GM19455 (cell line): ENCODE results near the gene AOAH.

ENCODE experiments used
- ATAC-seq: cut with Tn5 transposase; IDR thresholded peaks from one replicate; pipeline ENCODE4 v1.9.1; 2021; ENCODE audit not compliant: unreplicated experiment

AOAH gene

DNA sequence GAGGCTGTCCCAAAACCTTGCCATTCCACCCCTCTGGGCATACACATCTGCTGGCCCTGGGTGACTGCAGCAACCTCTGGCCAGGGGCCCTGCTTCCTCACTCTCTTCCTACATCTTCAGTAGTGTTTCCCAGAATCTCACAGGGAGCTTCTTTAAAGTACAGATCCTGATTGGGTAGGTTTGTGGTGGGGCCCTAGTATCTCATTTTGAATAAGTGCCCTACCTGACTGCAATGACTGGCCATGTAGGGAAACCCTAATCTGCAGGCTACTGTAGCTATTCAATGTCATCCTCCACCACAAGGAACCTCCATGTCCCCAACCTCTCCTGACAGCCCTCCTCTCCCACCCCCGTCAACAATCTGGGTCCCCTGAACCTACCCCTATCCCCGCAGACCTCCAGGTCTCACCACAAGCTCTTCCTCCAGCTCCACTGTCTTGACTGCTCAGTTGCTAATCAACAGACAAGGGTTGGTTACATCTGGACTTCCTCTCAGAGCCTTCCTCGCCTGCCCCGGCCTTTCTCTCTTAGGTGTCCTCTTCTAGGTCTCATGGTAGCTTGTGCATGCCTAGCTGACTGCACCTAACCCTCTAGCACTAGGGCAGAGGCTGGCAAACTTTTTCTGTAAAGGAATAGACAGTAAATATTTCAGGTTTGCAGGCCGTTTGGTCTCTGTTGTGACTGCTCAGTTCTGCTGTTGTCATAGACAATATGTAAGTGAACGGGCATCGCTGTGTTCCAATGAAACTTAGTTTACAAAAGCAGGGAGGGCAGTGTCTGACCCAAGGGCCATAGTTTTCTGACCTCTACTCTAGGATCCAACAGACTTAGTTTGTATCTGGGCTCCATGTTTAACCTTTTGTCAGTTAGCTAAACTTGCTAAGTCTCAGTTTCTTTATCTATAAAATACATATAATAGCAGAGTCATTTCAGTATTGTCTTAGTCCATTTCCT, 121.1 kb downstream of the AOAH start:
- ATAC-seq: no peak

DNA sequence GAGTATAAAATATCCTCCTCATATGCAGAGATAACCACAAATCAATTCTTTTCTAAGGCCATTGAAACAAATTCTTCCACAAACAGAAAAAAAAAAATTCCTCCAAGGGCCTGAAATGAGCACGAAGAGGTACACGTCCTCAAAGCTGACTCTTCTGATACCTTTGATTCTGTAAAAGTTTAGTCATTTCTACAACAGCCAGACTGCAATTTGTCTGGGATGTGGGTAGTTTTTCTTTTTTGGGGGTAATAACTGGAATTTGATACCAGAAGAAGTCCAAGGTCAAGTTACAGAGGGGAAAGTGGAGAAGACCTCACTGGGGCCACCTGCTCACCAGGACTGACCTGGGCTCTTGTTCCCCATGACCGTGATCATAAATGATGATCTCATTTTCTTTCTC, 121.8 kb downstream of the AOAH start:
- ATAC-seq: no peak

DNA sequence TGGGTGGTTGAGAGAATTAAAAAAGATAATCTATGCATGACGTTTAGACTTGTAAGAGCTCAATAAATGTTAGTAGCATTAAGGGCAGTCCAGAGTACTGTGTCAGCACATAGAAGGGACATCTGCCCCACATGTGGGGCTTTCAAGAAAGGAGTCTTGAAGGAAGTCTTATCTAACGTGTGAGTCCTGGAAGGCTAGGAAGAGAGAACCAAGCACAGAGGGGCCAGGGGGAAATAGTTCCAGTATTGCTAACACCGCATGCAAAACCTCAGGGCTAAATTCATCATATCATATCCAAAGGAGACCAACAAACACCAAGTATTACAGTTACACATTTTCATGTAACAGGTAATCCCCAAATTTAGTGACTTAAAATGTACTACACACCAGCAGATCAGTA, 122.7 kb downstream of the AOAH start:
- no peak for ATAC-seq

DNA sequence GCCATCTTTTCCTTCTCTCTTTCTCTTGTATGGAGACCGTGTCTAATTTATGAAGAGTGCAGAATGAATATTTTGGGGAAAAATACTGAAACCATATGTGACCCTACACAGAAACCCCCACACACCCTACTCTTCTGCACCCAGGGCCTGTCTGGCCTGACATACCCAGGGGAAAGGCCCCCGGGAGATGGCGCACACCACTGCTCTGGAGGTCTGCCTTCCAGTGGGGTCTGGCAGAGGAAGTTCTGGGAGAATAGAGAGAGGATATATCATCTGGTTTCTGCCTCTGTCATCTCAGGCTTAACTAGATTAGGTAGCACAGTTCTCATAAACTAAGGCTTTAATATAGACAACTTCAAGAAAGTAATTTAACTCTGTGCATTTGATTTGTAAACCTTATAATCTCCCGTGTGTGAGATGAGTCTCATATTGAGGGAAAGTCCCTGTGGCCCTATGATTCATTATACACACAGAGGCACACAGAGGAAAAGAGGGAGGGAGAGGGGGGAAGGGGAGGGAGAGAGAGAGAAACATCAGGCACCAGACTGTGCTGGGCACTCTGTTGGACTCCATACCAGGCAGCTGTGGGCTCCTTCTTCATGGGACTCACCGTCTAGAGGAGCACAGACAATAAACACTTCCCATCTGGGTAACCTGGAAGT, 123.3 kb downstream of the AOAH start:
- no peak for ATAC-seq

DNA sequence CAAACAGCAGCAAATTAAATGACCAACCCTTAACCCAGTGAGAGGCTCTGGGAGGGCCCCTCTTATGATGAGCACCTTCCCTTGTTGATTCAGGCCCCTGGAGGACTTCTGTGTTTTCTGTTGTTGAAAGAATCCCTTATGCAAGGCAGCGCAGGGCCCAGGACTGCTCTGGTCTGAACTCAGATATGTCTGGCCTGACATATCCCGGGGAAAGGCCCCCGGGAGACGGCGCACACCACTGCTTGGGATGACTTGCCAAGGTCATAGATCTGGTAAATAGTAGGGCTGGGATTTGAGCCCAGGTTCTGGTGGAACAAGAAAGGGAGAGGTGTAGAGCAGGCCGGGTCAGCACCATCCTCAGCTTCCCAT, 124.0 kb downstream of the AOAH start:
- no peak for ATAC-seq

DNA sequence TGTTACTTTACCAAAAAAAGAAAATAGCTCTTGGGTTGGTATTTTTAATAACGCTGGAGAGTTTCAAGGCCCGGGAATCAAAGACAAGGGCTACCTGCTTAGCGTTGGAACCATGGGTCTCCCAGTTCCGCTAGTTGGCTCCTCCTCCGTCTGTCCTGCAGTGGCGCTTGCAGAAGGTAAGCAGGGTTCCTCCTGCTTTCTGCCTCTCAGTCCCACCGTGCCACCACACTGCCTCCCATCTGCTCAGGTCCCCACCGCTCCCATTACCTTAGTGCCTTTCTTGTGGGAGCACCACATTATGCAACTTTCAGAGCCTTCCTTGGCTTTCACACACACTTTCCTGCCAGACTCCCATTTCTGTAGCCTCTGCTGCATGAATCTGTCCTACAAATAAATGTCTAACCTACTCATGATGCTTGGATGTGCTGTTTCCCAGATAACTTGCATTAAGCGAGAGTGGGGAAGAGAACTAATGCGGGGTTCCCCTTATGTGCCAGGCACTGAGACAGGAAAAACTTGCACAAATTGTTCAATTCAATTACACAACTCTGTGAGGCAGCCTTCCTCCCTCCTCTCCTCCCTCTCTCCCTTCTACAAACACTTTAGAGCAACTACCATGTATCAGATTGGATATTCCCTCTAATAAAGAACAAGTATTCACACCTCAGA, 124.5 kb downstream of the AOAH start:
- ATAC-seq: no peak

DNA sequence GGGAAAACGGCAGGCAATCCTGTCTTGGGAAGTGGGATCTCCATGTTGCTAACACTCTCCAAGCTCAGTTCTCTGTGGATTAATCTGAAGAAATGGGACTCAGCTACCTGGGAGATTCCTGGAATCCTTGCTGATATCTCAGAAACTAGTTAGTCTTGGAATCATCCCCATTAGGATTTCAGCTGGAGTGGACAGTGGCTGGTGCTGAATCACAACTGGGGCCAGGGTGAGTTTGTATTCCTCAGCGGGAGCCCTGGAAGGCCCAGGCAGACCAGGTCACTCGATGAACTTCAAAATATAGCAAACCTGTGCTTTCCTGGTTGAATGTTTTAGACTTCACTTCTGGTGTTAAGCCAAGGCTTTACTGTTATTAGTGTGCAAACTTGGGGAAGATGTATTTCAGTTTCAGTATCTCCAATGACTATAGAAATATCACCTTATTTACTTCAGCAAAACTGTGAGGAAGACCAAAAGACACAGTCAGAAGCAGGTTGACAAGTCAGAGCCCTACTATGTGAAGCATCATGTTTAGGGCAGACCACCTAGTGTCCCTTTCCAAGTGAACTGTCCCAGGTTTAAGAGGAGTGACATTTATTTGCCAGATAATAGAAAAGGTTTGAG, 126.1 kb downstream of the AOAH start:
- no peak for ATAC-seq

DNA sequence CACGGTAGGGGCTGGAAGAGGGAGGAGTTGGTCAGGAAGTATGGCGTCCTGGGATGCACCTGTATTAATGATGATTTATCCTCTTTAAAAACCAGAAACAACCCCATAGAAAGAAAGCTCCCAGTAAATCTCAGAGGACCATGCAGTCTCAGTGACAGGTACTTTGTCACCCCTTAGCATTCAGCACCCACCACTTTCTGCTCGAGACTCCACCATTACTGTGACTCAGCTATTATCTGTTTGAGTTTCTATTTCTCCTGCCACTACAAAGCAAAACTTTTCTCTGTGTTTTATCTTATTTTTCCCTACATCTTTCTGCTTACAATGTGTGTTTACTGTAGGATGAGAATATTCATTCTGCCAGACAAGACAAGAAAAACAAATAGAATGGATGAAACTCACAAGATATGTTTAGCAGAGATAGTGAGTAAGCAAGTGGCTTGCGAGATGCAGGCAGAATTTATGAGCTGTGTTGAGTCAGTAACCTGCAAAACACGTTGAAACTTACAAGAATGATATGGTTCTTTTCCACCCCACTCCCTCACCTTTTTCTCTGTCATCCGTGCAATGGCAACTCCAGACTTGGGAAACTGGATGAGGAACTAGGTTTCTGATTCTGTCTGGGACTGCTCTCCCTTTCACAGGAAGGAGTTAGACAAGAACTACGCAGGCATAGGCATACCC, 127.1 kb downstream of the AOAH start:
- ATAC-seq: no peak

DNA sequence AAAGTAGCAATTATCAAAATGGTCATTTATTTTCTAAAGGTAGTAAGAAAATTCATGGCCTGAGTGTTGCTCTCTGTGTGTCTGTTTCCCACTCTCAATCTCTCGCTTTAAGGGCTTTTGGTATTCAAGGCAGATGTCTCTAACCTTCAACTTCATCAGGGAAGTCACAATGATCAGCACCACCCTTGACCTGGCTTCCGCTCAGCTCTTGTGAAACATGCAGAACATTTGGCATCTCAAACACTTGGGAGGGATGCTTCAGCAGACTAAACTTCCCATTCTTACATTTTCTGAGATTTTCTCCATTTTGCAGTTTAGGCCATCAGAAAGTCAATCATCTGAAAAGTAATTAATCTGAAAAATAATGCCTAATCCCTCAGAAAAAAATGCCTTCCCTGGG, 129.8 kb downstream of the AOAH start:
- ATAC-seq: no peak

DNA sequence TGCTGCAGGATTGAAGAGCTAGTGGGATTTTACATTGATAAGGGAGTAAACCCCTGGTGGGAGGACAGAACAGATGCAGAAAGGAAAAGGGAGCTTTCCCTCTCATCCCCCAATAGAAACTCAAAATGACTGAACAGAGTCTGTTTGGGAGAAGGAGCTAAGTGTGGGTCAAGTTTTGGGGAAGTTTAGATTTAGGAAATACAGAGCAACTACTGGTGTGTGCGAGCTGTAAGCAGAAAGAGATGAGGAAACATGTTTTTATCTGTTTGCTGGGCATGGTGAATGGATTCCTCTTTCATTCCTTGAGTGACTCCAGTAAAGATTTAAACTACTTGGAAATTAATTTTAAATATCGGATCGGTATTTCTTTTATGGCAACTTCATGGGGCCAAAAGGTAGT, 132.7 kb downstream of the AOAH start:
- no peak for ATAC-seq

DNA sequence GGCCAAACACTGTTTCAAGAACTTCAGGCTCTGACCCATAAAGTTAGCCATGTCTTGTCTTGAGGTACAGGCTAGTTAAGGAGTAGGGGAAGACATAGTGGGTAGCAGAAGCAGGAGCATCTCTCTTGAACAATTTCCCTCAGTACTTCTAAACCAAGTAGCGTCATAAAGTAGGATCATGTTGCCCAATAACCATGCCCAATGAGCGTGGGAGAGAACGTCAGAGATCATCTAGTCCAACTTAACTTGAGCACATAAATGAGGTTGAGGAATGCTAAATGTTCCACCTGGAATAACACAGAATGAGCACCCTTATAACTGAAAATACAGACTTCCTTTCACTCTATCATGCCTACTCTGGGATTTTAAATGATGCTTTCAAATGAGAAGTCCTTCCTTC, 134.9 kb downstream of the AOAH start:
- no peak for ATAC-seq

DNA sequence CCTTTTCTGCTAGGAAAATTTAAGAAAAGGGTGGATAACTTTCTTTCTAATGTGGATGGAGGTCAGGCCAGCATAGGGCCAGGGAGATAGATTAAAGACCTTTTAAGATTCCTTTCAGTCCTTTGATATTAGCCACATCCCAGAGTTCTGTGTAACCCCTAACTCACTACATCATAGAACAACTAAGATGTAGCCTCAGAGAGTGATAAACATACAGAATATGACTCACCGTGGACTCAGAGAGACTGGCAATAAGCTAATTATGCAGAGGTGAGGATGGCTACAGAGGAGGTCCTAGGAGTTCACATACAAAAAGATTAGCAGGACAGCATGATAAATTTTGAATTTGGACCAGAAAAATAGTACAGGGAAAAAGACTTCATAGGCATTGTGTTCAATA, 141.0 kb downstream of the AOAH start:
- no peak for ATAC-seq

DNA sequence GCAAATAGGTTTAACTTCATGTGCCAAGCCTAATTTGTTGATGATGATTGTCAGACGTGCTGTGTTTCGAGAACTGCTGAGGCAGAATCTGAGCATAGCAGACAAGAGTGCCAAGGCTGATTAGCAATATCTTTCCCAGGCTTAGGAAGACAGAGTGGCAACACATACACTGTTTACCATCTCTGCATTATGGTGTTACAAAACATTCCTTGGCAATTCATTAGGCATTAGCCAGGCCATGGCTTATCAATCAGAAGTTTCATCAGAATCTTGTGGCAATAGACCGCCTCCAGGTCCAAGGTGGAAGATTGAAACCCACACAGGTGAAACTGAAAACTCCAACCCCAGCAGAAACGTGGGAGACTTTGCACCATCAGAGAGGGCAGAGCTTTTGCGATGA, 148.5 kb downstream of the AOAH start:
- no peak for ATAC-seq

DNA sequence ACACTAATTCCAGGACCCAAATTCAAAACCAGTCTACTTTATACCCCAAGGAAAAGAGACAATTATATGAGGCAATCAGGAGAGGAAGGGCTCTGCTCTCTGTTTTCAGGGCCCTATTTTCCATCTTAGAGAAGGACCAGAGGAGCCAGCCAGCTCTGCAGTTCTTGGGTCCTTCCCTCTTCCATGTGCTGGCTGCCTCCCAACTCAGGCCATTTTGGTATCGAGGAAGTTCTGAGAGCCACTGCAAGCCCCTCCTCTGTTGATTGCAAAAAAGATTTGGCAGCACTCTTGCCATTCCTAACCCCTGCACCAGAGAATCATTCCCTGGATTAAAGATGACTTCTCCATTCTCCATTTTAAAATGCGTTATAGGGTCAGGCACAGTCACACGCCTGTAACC, 151.2 kb downstream of the AOAH start:
- no peak for ATAC-seq

DNA sequence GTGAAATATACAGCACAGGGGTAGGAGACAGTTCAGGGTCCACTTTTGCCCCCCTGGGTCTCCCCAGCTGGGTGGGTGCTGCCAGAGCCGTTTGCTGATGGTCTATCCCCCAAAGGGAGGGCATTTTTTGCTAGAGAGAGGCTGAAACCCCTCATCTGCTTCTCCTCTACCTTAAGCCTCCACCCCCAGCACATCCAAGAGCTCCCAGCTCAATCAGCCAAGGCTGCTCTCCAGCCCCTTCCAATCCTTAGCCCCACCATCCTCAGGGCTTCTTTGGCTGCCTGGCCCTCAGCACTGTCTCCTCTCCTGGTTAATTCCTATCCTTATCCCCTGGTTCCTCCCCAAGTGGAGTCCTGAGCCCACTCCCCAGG, 153.1 kb downstream of the AOAH start:
- ATAC-seq: no peak

DNA sequence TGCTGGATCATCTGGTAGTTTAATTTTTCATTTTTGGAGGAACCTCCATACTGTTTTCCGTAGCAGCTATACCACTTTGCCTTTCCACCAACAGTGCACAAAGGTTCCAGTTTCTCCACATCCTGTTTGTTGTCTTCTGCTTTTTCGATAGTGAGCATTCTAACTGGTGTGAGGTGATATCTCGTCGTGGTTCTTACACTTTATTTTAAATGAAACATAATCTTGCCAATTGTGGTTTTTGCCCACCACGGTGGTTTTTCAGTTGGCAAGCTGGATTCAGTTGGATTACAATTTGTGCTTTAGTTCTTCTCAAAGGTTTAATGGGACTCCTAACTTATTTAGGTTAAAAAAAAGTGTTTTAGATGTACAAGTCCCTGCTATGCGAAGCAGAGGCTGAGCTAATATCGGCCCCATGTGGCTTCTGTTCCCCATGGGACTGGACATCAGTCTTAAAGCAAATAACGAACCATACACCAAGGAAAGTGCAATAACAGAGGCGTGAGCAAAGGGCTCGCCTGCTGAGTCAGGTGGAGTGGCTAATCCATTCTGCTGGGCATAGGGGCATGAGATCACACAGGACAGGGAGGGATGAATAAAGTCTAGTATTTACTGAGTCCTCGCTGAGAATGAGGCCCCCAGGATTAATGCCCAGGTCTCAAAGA, 153.6 kb downstream of the AOAH start:
- ATAC-seq: no peak

DNA sequence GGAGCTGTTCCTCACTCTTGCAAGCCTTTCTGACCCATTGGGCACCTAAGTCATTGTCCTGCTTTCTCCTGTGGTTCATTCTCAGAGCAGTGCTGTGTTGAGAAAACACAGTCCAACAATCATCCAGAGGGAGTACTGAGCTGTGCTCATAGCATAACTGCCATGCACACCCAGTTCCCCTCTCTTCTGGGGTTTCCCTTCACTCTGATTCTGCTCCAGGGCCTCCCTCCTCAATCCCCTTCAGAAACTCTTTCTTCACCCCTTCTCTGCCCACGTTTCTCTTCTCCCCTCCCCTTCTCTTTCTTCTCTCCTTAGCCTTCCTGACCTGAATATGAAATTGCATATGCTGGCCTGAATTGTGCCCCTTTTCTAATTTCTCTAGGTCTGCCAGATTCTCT, 155.8 kb downstream of the AOAH start:
- no peak for ATAC-seq

DNA sequence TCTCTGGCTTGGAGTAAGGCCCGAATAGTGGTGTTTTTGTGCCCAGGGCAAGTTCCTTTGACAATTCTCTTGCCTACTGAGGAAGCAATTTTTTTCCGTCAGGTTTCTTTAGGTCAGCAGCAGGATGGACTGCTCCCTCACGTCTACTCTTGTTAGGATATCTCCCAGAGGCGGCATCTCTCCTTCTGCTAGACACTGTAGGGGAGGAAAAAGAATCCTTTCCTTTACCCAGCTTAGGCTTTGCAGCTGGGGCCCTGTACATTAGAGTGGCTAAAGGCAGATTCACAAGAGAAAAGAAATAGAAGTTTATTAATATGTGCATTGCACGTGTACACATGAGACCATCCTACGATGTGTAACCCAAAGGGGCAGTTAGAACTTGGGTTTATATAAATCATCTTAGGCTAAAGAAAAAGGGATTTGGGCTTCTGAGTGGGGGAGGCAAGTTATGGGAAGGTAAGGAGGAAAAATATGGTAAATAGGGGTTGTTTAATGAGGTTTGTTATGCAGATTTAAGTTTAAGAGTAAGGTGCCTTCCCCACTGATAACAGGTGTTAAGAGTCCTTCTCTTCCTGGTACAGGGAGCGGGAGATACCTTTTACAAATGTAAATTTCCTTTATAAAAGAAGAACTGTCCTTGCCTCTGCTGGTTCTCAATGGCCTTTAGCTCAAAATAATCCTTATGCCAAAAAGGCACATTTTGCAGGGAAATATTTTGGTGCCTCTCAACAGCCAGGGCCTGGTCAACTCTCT, 156.4 kb downstream of the AOAH start:
- no peak for ATAC-seq

DNA sequence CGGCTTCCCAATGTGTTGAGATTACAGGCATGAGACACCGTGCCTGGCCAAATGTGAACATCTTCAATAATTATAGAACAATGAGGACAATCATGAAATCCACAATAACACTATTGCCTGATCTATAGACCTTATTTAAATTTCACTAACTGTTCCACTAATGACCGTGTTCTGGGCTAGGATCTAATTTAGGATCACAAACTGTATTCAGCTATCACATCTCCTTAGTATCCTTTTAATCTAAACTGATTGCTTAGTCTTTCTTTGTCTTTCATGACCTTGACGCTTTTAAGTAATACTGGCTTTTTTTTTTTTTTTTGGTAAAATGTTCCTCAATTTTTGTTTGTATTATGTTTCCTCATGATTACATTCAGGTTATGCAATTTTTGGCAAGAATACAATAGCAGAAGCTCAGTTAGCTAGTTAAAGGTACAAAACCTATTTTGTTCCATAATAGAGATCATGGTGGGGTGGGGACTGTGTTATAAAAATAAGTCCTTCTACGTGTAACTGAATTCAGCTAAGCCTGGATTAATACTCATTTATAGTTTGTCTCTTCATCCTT, 158.4 kb downstream of the AOAH start:
- ATAC-seq: no peak

DNA sequence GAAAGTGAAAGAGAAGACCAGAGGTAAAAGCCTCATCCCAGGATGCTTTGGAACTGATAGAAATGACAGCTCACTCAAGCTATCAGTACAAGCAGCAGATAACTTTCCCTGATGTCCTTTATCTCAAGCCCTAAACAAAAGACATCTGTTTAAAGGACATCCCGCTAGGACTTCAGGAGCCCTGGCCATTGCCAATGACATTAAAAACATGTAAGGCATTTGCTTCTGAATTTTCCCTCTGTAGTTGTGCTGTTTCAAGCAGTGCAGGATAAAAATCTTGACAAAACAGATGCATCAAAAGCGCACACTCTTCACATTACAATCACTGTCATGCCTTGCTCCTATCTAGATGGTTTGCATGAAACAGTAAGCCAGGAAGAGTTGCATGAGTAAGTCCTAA, 159.8 kb downstream of the AOAH start:
- no peak for ATAC-seq
